ENCODE measurements around the gene PLXNA3.

The PLXNA3 gene

DNA sequence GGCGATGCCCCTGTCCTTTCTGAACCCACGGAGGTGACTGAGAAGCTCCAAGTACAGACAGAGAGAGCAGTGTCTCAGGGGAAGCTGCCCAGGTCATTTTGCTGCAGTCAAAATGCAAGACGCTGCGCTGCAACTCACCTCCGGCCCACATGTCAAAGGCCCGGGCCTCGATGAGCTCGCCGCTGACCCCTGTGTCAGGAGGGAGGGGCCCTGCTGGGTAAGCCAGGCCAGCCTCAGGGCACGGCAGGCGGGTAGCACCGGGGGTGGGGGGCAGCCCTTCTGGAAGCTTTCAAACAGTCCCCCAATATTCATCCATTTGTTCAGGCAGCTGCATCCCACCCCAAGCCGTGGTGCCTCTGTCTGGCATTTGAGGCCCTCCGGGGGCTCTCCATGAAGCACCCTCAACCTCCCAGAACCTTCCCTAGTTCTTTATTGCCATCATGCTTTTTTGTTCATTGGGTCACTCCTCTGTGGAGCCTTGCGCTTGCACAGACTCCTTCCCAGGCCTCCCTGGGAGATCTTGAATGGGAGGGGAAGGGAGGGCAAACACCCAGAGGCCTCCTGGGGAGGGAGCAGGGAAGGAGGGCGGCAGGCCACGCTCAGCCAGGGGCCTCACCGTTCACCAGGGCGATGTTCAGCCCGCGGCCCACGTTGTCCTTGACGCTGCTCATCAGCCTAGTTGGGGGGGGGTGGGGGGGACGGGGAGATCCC lies 49.7 kb downstream of the PLXNA3 start:
- TF ChIP-seq, protein P1, sequence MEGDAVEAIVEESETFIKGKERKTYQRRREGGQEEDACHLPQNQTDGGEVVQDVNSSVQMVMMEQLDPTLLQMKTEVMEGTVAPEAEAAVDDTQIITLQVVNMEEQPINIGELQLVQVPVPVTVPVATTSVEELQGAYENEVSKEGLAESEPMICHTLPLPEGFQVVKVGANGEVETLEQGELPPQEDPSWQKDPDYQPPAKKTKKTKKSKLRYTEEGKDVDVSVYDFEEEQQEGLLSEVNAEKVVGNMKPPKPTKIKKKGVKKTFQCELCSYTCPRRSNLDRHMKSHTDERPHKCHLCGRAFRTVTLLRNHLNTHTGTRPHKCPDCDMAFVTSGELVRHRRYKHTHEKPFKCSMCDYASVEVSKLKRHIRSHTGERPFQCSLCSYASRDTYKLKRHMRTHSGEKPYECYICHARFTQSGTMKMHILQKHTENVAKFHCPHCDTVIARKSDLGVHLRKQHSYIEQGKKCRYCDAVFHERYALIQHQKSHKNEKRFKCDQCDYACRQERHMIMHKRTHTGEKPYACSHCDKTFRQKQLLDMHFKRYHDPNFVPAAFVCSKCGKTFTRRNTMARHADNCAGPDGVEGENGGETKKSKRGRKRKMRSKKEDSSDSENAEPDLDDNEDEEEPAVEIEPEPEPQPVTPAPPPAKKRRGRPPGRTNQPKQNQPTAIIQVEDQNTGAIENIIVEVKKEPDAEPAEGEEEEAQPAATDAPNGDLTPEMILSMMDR (IDR thresholded peaks at IDR 0.05; ENCODE audit: low read depth, low read length): no peak
- H3K4me3 ChIP-seq (ENCODE audit: low read depth, low read length): no peak overlapping the region

DNA sequence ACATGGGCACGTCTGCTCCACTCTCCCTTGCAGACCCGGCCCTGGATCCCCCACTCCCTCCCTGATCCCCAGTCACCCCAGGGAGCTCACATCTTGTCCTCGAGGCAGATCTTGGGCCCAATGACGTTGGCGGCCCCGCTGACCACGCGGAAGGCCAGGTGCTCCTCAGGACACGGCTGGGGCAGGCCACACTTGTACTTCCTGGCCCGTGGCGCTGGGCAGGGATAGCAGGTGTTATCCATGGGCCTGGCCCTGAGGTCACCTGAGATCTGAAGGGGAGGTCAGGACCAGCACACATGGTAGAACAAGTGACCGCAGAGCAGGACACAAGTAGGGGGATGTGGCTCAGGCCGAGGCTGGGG lies 50.3 kb downstream of the PLXNA3 start:
- H3K4me3 ChIP-seq (ENCODE audit: low read depth, low read length): no peak overlapping the region
- TF ChIP-seq, protein P1 (IDR thresholded peaks at IDR 0.05; ENCODE audit: low read depth, low read length): no peak

DNA sequence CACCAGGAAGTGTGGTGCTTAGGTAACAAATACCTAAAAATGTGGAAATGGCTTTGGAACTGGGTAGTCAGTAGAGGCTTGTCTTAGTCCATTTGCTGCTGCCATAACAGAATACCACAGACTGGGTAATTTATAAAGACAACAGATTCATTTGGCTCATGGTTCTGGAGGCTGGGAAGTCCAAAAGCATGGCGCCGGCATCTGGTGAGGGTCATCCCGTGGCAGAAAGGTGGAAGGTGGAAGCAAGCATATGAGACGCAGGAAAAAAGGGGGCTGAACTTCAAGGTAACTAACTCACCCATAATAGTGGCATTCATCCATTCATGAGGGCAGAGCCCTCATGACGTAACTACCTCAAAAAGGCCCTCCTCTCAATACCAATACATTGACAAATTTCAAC lies 51.4 kb downstream of the PLXNA3 start:
- TF ChIP-seq, protein P1 (IDR thresholded peaks at IDR 0.05; ENCODE audit: low read depth, low read length): no peak
- no peak overlapping the region for H3K4me3 ChIP-seq (ENCODE audit: low read depth, low read length)

DNA sequence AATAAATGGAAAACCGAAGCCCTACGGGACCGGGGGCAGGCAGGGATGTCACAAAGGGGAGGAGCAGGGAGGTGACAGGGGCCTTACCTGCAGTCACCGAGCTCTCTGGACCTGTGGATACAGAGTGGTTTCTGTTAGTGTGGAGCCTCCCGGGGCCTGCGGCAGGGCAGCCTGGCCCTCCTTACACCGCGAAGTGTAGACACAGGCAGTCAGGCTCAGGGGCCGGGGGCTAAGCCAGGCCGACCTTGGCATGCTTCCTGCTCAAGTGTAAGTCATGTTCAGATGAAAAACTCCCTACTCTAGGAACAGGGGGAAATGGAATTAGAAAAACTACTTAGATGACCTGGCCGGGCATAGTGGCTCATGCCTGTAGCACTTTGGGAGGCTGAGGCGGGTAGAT lies 53.7 kb downstream of the PLXNA3 start:
- TF ChIP-seq, protein P1 (IDR thresholded peaks at IDR 0.05; ENCODE audit: low read depth, low read length): no peak
- no peak overlapping the region for H3K4me3 ChIP-seq (ENCODE audit: low read depth, low read length)

DNA sequence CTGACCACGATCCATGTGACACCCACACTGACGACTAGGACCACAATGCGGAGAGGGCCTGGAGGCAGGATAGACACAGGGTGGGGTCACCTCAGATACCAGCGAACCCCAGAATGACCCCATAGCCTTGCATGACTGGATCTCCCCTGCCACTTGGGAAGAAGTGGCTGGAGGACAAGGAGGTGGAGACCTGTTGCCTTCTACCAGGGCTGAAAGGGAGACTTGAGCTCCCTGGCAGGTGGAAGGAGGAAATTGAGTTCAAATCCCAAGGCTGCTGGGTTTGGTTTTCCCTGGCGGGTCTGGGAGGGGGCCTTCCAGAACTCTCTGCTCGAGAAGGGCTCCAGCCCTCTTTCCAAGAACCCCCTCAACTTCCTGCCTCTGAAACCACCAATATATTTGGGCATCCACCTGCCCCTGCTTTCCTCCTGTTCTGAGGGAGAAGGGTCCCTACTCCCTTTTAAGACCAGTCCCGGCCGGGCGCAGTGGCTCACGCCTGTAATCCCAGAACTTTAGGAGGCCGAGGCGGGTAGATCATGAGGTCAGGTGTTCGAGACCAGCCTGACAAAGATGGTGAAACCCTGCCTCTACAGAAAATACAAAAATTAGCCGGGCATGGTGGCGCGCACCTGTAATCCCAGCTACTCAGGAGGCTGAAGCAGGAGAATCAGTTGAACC lies 54.9 kb downstream of the PLXNA3 start:
- TF ChIP-seq, protein P1 (IDR thresholded peaks at IDR 0.05; ENCODE audit: low read depth, low read length): no peak
- H3K4me3 ChIP-seq (ENCODE audit: low read depth, low read length): no peak overlapping the region

DNA sequence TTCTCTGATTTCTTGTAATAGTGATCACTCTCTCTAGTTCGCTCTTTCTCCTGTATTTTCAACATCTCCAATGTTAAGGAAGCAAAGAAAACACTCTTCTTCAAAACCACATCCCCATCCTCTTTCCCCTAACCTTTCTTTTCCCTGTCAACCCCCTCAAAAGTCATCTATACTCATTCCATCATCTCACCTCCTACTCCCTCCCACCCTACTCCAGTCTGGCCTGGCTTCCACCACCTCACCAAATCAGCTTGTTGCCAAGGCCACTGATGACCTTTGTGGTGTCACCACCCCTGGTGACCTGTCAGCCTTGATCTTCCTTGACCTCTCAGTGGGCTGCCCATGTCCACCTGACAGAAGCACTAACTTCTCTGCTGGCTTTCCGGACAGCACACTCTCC lies 55.6 kb downstream of the PLXNA3 start:
- TF ChIP-seq, protein P1 (IDR thresholded peaks at IDR 0.05; ENCODE audit: low read depth, low read length): no peak
- H3K4me3 ChIP-seq (ENCODE audit: low read depth, low read length): no peak overlapping the region
